HL-60 (cell line): Measurements from ENCODE around the gene MCM3AP.

Source experiments
- DNase-seq, 2 experiments: peaks; one replicate each; pipeline ENCODE4 v3.0.0-alpha.2; 2010 to 2020; ENCODE audit warnings: low read depth in 1 of 2, low spot score in 1 of 2
- H3K27ac ChIP-seq: fragments of 250-450 bp; sonication (Bioruptor Pico); replicated peaks from 2 replicates; pipeline ENCODE4 v1.5.1; 2020; ENCODE audit warnings: mild to moderate bottlenecking, moderate library complexity
- H3K27me3 ChIP-seq: fragments of 250-450 bp; sonication (Bioruptor Pico); 2 replicates; pipeline ENCODE4 v1.5.1; 2021; ENCODE audit warnings: mild to moderate bottlenecking, moderate library complexity; ENCODE audit not compliant: insufficient read depth, poor library complexity, severe bottlenecking
- H3K4me3 ChIP-seq: replicated peaks from 2 replicates; pipeline ENCODE4 v1.5.1; 2011; ENCODE audit warnings: mild to moderate bottlenecking, control low read depth, low read length; ENCODE audit not compliant: insufficient read depth
- GABPA ChIP-seq: IDR thresholded peaks from 2 replicates; pipeline ENCODE4 v1.6.1; 2012; ENCODE audit warnings: low read depth
- POLR2AphosphoS5 ChIP-seq: IDR thresholded peaks from 2 replicates; pipeline ENCODE4 v1.6.1; 2012; ENCODE audit warnings: low read depth
- SPI1 ChIP-seq: IDR thresholded peaks from 2 replicates; pipeline ENCODE4 v1.6.1; 2012; ENCODE audit warnings: low read depth, mild to moderate bottlenecking, borderline replicate concordance
- TF ChIP-seq, protein P1 (sequence below): IDR thresholded peaks from 2 replicates; pipeline ENCODE4 v1.6.1; 2012; ENCODE audit warnings: low read depth; ENCODE audit not compliant: insufficient replicate concordance
- TF ChIP-seq, protein P2 (sequence below): IDR thresholded peaks from one replicate; pipeline ENCODE4 v1.5.1; 2011; ENCODE audit warnings: low read length, control low read depth, inconsistent platforms; ENCODE audit not compliant: insufficient read depth

The MCM3AP gene

DNA sequence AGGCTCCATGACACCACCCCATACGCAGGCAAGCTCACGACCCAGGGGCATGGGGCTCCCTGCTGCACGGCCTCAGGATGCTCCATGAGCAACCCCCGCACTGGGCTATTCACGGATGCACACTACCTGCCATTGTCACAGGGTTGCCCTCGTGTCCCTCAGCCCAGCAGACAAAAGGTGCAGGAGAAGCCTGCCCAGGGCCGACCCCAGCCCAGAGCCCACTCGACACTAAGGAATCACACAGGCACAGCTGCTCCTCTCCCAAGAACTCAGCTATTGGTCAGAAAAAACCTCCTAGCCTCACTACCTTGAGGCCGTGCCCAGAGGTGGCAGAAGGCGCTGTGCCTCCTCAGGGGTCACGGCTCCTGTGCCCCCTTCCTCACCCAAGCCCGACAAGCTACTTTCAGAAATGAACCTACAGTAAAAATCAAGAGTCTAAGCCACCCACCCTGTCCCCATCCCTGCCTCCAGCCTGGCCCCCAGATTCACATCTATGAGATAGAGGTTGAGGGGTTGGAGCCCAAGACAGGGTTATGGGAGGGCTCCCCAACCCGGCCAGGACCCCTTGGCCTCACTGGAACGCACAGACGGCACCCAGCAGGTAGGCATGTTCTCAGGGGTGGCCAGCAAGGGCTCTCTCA lies 94.8 kb downstream of the MCM3AP start:
- Histone ChIP-seq H3K27me3 (no peaks in the 10 kb centered on the region), H3K4me3 (no peak overlapping the region), H3K27ac (no peak overlapping the region)
- TF ChIP-seq, protein P1, sequence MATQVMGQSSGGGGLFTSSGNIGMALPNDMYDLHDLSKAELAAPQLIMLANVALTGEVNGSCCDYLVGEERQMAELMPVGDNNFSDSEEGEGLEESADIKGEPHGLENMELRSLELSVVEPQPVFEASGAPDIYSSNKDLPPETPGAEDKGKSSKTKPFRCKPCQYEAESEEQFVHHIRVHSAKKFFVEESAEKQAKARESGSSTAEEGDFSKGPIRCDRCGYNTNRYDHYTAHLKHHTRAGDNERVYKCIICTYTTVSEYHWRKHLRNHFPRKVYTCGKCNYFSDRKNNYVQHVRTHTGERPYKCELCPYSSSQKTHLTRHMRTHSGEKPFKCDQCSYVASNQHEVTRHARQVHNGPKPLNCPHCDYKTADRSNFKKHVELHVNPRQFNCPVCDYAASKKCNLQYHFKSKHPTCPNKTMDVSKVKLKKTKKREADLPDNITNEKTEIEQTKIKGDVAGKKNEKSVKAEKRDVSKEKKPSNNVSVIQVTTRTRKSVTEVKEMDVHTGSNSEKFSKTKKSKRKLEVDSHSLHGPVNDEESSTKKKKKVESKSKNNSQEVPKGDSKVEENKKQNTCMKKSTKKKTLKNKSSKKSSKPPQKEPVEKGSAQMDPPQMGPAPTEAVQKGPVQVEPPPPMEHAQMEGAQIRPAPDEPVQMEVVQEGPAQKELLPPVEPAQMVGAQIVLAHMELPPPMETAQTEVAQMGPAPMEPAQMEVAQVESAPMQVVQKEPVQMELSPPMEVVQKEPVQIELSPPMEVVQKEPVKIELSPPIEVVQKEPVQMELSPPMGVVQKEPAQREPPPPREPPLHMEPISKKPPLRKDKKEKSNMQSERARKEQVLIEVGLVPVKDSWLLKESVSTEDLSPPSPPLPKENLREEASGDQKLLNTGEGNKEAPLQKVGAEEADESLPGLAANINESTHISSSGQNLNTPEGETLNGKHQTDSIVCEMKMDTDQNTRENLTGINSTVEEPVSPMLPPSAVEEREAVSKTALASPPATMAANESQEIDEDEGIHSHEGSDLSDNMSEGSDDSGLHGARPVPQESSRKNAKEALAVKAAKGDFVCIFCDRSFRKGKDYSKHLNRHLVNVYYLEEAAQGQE: no peak
- TF ChIP-seq GABPA (no peak), SPI1 (no peak), POLR2AphosphoS5 (no peak)
- TF ChIP-seq, protein P2, sequence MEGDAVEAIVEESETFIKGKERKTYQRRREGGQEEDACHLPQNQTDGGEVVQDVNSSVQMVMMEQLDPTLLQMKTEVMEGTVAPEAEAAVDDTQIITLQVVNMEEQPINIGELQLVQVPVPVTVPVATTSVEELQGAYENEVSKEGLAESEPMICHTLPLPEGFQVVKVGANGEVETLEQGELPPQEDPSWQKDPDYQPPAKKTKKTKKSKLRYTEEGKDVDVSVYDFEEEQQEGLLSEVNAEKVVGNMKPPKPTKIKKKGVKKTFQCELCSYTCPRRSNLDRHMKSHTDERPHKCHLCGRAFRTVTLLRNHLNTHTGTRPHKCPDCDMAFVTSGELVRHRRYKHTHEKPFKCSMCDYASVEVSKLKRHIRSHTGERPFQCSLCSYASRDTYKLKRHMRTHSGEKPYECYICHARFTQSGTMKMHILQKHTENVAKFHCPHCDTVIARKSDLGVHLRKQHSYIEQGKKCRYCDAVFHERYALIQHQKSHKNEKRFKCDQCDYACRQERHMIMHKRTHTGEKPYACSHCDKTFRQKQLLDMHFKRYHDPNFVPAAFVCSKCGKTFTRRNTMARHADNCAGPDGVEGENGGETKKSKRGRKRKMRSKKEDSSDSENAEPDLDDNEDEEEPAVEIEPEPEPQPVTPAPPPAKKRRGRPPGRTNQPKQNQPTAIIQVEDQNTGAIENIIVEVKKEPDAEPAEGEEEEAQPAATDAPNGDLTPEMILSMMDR: no peak
- DNase-seq: no peak

DNA sequence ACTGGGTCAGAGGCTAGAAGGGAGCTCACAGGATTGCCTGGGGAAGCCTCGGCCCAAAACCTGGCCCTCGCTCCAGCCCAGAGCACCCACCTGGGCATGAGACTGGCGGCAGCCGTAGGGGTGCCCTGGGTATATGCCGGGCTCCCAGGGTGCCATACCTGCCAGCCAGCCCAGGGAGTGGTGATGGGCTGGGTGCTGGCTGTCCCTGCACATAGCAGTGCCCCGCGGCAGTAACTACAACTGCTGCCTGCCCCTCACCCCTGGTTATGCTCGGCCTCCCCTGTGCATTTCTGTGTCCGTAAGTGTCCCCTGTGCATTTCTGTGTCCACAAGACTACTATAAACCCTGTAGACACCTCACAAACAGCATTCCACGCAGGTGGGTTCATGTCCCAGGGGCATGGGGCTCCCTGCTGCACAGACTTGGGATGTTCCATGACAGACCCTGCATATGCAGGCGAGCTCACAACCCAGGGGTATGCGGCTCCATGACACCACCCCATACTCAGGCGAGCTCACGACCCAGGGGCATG lies 95.4 kb downstream of the MCM3AP start:
- DNase-seq: no peak
- TF ChIP-seq SPI1 (no peak), GABPA (no peak), POLR2AphosphoS5 (no peak)
- TF ChIP-seq, protein P1: no peak
- TF ChIP-seq, protein P2: no peak
- Histone ChIP-seq H3K4me3 (no peak overlapping the region), H3K27me3 (no peaks in the 10 kb centered on the region), H3K27ac (no peak overlapping the region)

DNA sequence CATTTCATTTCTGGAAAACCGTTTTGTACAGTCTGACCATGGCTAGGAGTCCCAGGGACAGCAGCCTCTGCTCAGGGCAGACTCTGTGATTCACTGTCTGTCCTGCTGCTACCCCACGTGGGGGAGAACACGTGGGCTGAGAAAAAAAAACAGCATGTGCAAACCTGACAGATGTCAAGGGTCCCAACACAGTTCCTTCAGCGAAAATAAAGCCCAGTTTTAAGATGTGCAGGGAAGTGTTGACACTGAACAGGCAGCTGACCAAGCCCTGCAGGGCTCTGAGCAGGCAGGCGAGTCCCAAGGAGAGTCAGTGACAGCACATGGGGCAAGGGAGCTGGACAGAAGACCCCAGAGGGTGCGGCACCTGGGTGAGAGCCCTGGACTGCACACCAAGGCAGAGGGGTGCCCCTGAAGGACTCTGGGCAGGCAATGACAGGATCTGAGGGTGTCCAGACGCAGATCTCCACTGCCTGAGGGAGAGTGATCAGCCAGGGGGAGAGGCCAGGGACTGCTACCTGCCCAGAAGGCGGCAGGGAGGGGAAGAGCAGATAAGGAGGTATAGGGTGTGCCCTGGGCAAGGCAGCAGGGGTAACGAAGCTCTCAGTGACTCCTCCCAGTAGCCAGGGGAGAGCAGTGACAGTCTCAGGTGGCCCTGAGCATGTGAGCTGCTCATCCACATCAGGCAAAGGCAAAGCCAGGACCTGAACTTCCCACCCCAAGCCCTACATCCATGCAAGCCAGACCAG lies 96.0 kb downstream of the MCM3AP start:
- no peak for DNase-seq
- Histone ChIP-seq H3K4me3 (no peak overlapping the region), H3K27ac (no peak overlapping the region), H3K27me3 (no peaks in the 10 kb centered on the region)
- TF ChIP-seq GABPA: no peak
- TF ChIP-seq, protein P1: no peak
- TF ChIP-seq, protein P2: no peak
- TF ChIP-seq SPI1: no peak
- no peak for TF ChIP-seq POLR2AphosphoS5
